HepG2 (cell line): ENCODE measurements around the gene HSPA1A. TPM values are rescaled to one million over a fixed set of nuclear protein-coding genes. Genes with fewer than 3 reads are reported as not detected.

Source experiments
- ATF7 ChIP-seq, 2 experiments: fragments of 450-650 bp in 1 of 2; sonication (generic) in 1 of 2; formaldehyde crosslinking in 1 of 2; IDR thresholded peaks; 2 replicates each; pipeline versions ENCODE4 v1.4.0 to v1.6.1; 2016 to 2020; ENCODE audit warnings: antibody characterized with exemption in 1 of 2, mild to moderate bottlenecking in 1 of 2, missing genetic modification reagents in 1 of 2
- HDAC6 ChIP-seq: fragments of 200-600 bp; sonication (generic); IDR thresholded peaks from 2 replicates; pipeline ENCODE4 v1.7.0; 2017; ENCODE audit warnings: mild to moderate bottlenecking, antibody characterized with exemption, low read length, low read depth
- HOXA7 ChIP-seq: sonication (generic); formaldehyde crosslinking; IDR thresholded peaks from 2 replicates; pipeline ENCODE4 v1.8.1; 2022; ENCODE audit warnings: mild to moderate bottlenecking, missing genetic modification reagents, moderate library complexity
- MBD4 ChIP-seq: IDR thresholded peaks from 2 replicates; pipeline ENCODE4 v1.6.1; 2012; ENCODE audit warnings: low read length, inconsistent platforms, borderline replicate concordance
- MNT ChIP-seq: fragments of 450-650 bp; IDR thresholded peaks from 2 replicates; pipeline ENCODE4 v1.6.1; 2016
- NFATC3 ChIP-seq: sonication (generic); formaldehyde crosslinking; IDR thresholded peaks from 2 replicates; pipeline ENCODE4 v1.5.1; 2020; ENCODE audit warnings: mild to moderate bottlenecking, missing genetic modification reagents
- ZNF292 ChIP-seq: sonication (generic); formaldehyde crosslinking; IDR thresholded peaks from 2 replicates; pipeline ENCODE4 v1.8.1; 2022; ENCODE audit warnings: mild to moderate bottlenecking, low read depth, missing genetic modification reagents, borderline replicate concordance
- ZNF367 ChIP-seq: sonication (generic); formaldehyde crosslinking; IDR thresholded peaks from 2 replicates; pipeline ENCODE4 v1.4.0; 2020; ENCODE audit warnings: missing genetic modification reagents, borderline replicate concordance
- ZNF383 ChIP-seq: sonication (generic); formaldehyde crosslinking; IDR thresholded peaks from 2 replicates; pipeline ENCODE4 v1.4.0; 2020; ENCODE audit warnings: missing genetic modification reagents, mild to moderate bottlenecking, borderline replicate concordance
- ZNF512 ChIP-seq: sonication (generic); formaldehyde crosslinking; IDR thresholded peaks from 2 replicates; pipeline ENCODE4 v1.4.0; 2020; ENCODE audit warnings: mild to moderate bottlenecking, missing genetic modification reagents
- ZNF670 ChIP-seq: sonication (generic); formaldehyde crosslinking; IDR thresholded peaks from 2 replicates; pipeline ENCODE4 v1.8.0; 2022; ENCODE audit warnings: mild to moderate bottlenecking, missing genetic modification reagents, borderline replicate concordance
- ZNF720 ChIP-seq: sonication (generic); formaldehyde crosslinking; IDR thresholded peaks from 2 replicates; pipeline ENCODE4 v1.4.0; 2020; ENCODE audit warnings: missing genetic modification reagents
- polyA plus RNA-seq, 8 experiments: library from polyadenylated mRNA; depleted of rRNA in 3 of 8; stranded (reverse) in 7 of 8; unstranded in 1 of 8; fragments of >200 nt; fragmentation: Illumina TruSeq in 4 of 8; extraction: Trizol in 4 of 8; gene quantifications; 2 replicates each; pipeline versions ENCODE4 v1.2.1 to v1.2.3, GENCODE V29; 2011 to 2016; ENCODE audit warnings: low read depth in 4 of 8, missing spikeins in 1 of 8, mixed read lengths in 1 of 8; ENCODE audit not compliant: insufficient read depth in 1 of 8
- total RNA-seq, 5 experiments: library from RNA; depleted of rRNA; stranded (reverse); fragments of >200 nt; fragmentation: Illumina TruSeq; extraction: Trizol; gene quantifications; 2 replicates each; pipeline ENCODE4 v1.2.3, GENCODE V29; 2016; ENCODE audit warnings: low read depth in 1 of 5
- TF ChIP-seq, protein P1 (sequence below): IDR thresholded peaks from 2 replicates; pipeline ENCODE4 v1.6.1; 2018; ENCODE audit warnings: missing genetic modification reagents, mild to moderate bottlenecking, missing compliant biosample characterization
- TF ChIP-seq, protein P2 (sequence below): sonication (generic); formaldehyde crosslinking; IDR thresholded peaks from 2 replicates; pipeline ENCODE4 v1.5.1; 2020; ENCODE audit warnings: mild to moderate bottlenecking, missing genetic modification reagents
- TF ChIP-seq, protein P3 (sequence below): sonication (generic); formaldehyde crosslinking; IDR thresholded peaks from 2 replicates; pipeline ENCODE4 v1.4.0; 2020; ENCODE audit warnings: mild to moderate bottlenecking, missing genetic modification reagents

The HSPA1A gene
- total and polyA plus RNA-seq, 2 of the 13 experiments (the other 11 are each of a cell fraction or from before 2014, with no cell fraction given), result 44.5 to 85.0 TPM

DNA sequence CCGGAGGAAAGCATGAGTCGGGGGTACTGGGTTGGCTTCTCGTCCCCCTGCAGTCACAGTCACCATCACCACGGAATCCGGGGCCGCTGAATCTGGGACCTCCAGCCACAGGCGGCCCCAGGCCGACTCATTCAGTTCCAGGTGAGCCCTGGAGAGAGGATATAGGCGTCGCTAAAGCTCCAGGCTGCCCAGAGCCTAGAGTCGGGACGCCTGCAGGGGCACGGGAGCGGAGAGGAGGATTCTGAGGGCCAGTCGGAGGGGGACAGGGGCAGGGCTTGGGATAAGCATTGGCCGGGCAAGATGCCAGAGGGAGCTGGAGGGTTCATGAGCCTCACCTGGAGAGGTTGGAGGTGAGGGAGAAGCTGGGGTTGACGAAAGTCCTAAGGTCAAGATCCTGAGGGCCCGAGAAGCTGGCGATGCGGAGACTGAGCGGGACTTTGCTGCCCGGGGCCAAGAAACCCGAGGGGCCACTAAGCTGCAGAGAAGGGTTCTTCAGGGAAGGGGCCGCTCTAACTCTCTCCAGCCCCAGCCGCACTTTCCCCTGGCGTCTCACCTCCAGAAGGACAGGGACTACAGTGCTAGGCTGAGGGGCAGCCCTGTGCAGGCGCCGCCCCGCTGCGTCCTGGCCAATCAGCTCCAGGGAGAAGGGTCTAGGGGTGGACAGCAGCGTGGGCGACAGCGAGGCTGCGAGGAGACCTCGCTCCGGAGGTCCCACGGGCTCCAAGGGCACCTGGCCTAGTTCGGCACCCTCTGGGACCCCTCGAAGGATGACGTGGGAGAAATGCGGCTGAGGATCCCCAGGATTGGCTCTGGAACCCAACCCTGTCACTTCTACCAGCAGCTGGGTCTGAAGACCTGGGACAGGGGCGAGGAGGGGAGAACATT lies 49.2 kb upstream of the HSPA1A start (continued):
- TF ChIP-seq ZNF512 (CRISPR knock-in tag) (no peak), MNT (no peak), HOXA7 (CRISPR knock-in tag) (no peak), ZNF367 (no peak), ZNF292 (CRISPR knock-in tag) (no peak; the same call in 1 of the 2 replicates), HDAC6 (no peak), ZNF383 (no peak), ZNF720 (CRISPR knock-in tag) (no peak), MBD4 (no peak), ATF7 (IDR thresholded peaks at IDR 0.05) (no peak), ATF7 (CRISPR knock-in tag; IDR thresholded peaks at IDR 0.05) (no peak), NFATC3 (CRISPR knock-in tag) (peak; percentile 65; the same call in 1 of the 2 replicates), ZNF670 (no peak)
- TF ChIP-seq, protein P1, sequence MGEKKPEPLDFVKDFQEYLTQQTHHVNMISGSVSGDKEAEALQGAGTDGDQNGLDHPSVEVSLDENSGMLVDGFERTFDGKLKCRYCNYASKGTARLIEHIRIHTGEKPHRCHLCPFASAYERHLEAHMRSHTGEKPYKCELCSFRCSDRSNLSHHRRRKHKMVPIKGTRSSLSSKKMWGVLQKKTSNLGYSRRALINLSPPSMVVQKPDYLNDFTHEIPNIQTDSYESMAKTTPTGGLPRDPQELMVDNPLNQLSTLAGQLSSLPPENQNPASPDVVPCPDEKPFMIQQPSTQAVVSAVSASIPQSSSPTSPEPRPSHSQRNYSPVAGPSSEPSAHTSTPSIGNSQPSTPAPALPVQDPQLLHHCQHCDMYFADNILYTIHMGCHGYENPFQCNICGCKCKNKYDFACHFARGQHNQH (CRISPR knock-in tag), result peak; percentile 45; the same call in 1 of the 2 replicates
- TF ChIP-seq, protein P2, sequence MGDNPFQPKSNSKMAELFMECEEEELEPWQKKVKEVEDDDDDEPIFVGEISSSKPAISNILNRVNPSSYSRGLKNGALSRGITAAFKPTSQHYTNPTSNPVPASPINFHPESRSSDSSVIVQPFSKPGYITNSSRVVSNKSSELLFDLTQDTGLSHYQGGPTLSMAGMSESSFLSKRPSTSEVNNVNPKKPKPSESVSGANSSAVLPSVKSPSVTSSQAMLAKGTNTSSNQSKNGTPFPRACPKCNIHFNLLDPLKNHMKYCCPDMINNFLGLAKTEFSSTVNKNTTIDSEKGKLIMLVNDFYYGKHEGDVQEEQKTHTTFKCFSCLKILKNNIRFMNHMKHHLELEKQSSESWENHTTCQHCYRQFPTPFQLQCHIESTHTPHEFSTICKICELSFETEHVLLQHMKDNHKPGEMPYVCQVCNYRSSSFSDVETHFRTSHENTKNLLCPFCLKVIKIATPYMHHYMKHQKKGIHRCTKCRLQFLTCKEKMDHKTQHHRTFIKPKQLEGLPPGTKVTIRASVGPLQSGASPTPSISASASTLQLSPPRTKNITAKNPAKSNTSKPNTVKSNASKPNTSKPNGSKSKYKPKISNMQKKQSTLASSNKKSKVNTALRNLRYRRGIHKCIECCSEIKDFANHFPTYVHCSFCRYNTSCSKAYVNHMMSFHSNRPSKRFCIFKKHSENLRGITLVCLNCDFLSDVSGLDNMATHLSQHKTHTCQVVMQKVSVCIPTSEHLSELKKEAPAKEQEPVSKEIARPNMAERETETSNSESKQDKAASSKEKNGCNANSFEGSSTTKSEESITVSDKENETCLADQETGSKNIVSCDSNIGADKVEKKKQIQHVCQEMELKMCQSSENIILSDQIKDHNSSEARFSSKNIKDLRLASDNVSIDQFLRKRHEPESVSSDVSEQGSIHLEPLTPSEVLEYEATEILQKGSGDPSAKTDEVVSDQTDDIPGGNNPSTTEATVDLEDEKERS (CRISPR knock-in tag), result no peak
- TF ChIP-seq, protein P3, sequence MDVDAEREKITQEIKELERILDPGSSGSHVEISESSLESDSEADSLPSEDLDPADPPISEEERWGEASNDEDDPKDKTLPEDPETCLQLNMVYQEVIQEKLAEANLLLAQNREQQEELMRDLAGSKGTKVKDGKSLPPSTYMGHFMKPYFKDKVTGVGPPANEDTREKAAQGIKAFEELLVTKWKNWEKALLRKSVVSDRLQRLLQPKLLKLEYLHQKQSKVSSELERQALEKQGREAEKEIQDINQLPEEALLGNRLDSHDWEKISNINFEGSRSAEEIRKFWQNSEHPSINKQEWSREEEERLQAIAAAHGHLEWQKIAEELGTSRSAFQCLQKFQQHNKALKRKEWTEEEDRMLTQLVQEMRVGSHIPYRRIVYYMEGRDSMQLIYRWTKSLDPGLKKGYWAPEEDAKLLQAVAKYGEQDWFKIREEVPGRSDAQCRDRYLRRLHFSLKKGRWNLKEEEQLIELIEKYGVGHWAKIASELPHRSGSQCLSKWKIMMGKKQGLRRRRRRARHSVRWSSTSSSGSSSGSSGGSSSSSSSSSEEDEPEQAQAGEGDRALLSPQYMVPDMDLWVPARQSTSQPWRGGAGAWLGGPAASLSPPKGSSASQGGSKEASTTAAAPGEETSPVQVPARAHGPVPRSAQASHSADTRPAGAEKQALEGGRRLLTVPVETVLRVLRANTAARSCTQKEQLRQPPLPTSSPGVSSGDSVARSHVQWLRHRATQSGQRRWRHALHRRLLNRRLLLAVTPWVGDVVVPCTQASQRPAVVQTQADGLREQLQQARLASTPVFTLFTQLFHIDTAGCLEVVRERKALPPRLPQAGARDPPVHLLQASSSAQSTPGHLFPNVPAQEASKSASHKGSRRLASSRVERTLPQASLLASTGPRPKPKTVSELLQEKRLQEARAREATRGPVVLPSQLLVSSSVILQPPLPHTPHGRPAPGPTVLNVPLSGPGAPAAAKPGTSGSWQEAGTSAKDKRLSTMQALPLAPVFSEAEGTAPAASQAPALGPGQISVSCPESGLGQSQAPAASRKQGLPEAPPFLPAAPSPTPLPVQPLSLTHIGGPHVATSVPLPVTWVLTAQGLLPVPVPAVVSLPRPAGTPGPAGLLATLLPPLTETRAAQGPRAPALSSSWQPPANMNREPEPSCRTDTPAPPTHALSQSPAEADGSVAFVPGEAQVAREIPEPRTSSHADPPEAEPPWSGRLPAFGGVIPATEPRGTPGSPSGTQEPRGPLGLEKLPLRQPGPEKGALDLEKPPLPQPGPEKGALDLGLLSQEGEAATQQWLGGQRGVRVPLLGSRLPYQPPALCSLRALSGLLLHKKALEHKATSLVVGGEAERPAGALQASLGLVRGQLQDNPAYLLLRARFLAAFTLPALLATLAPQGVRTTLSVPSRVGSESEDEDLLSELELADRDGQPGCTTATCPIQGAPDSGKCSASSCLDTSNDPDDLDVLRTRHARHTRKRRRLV (CRISPR knock-in tag), result no peak
